IMR-90 (cell line): Measurements from ENCODE around the gene STAU1. TPM values are rescaled to one million over a fixed set of nuclear protein-coding genes. Genes with fewer than 3 reads are reported as not detected.

Experiments used
- ATAC-seq: fragments of 200-7000 bp; cut with Tn5 transposase; 2 replicates; pipeline ENCODE4 v1.9.1; 2020; ENCODE audit warnings: low read depth, mild to moderate bottlenecking, moderate library complexity
- BruUV-seq: library from RNA; stranded (reverse); fragments of 400-500 nt; replicated peaks from 2 replicates; lab custom pipeline; 2021; lab: Mats Ljungman, UMichigan
- CTCF ChIA-PET: fragments of 300-600 bp; formaldehyde crosslinking; extraction: SDS; loops from one replicate; lab custom pipeline; 2021; ENCODE audit warnings: antibody characterized with exemption; lab: Yijun Ruan, JAX
- POLR2A ChIA-PET: fragments of 300-600 bp; sonication (Branson Sonifier 250); formaldehyde crosslinking; loops from one replicate; lab custom pipeline; 2022; ENCODE audit warnings: antibody characterized with exemption; ENCODE audit not compliant: unreplicated experiment; lab: Charles Lee
- DNase-seq: peaks from one replicate; pipeline ENCODE4 v3.0.0; 2013
- H2AFZ ChIP-seq: replicated peaks from 2 replicates; pipeline ENCODE3; 2013; ENCODE audit warnings: low read length, mild to moderate bottlenecking; ENCODE audit not compliant: poor library complexity
- H2AK5ac ChIP-seq: 2 replicates; pipeline ENCODE4 v1.6.1; 2013; ENCODE audit warnings: low read depth, low read length, inconsistent platforms
- H2AK9ac ChIP-seq: replicated peaks from 2 replicates; pipeline ENCODE3; 2013; ENCODE audit warnings: mild to moderate bottlenecking, low read depth, low read length, moderate library complexity; ENCODE audit not compliant: poor library complexity
- H2BK120ac ChIP-seq: 2 replicates; pipeline ENCODE4 v1.6.1; 2013; ENCODE audit warnings: low read depth, low read length, inconsistent platforms
- H2BK15ac ChIP-seq: 3 replicates; pipeline ENCODE4 v1.6.1; 2013; ENCODE audit warnings: low read depth, low read length, inconsistent platforms
- H2BK20ac ChIP-seq: 2 replicates; pipeline ENCODE4 v1.6.1; 2013; ENCODE audit warnings: low read depth, mild to moderate bottlenecking, inconsistent platforms, low read length, moderate library complexity
- H2BK5ac ChIP-seq: 2 replicates; pipeline ENCODE4 v1.6.1; 2013; ENCODE audit warnings: mild to moderate bottlenecking, low read depth, low read length, inconsistent platforms; ENCODE audit not compliant: poor library complexity, severe bottlenecking
- H3K14ac ChIP-seq: replicated peaks from 2 replicates; pipeline ENCODE4 v1.6.1; 2013; ENCODE audit warnings: low read depth, low read length, inconsistent platforms
- H3K18ac ChIP-seq: 2 replicates; pipeline ENCODE4 v1.6.1; 2013; ENCODE audit warnings: low read depth, low read length, control low read depth
- H3K23ac ChIP-seq: 2 replicates; pipeline ENCODE4 v1.6.1; 2013; ENCODE audit warnings: low read depth, low read length, inconsistent platforms
- H3K27ac ChIP-seq: 2 replicates; pipeline ENCODE4 v1.5.1; 2013; ENCODE audit warnings: mild to moderate bottlenecking, control low read depth, low read length; ENCODE audit not compliant: insufficient read depth
- H3K27me3 ChIP-seq: 2 replicates; pipeline ENCODE4 v1.6.1; 2013; ENCODE audit warnings: low read length; ENCODE audit not compliant: control insufficient read depth, insufficient read depth
- H3K36me3 ChIP-seq: 2 replicates; pipeline ENCODE4 v1.6.1; 2013; ENCODE audit warnings: low read length, mixed read lengths; ENCODE audit not compliant: control insufficient read depth, insufficient read depth
- H3K4ac ChIP-seq: 2 replicates; pipeline ENCODE4 v1.6.1; 2013; ENCODE audit warnings: low read depth, low read length, inconsistent platforms
- H3K4me1 ChIP-seq: 2 replicates; pipeline ENCODE4 v1.6.1; 2013; ENCODE audit warnings: low read length, mixed read lengths; ENCODE audit not compliant: control insufficient read depth, insufficient read depth
- H3K4me2 ChIP-seq: 2 replicates; pipeline ENCODE4 v1.6.1; 2013; ENCODE audit warnings: low read depth, mild to moderate bottlenecking, control low read depth, low read length, moderate library complexity
- H3K4me3 ChIP-seq: 2 replicates; pipeline ENCODE4 v1.5.1; 2013; ENCODE audit warnings: low read depth, mild to moderate bottlenecking, control low read depth, low read length, moderate library complexity; ENCODE audit not compliant: insufficient read depth
- H3K56ac ChIP-seq: 2 replicates; pipeline ENCODE4 v1.6.1; 2013; ENCODE audit warnings: low read length, inconsistent platforms; ENCODE audit not compliant: insufficient read depth; ENCODE audit errors: extremely low read depth
- H3K79me1 ChIP-seq, 2 experiments: 2 replicates each; pipeline ENCODE4 v1.6.1; 2013; ENCODE audit warnings: low read length in 2 of 2, inconsistent platforms in 1 of 2, low read depth in 1 of 2
- H3K9ac ChIP-seq: 2 replicates; pipeline ENCODE4 v1.6.1; 2013; ENCODE audit warnings: low read depth, low read length, control low read depth
- H3K9me1 ChIP-seq: 2 replicates; pipeline ENCODE4 v1.6.1; 2013; ENCODE audit warnings: low read length, inconsistent platforms; ENCODE audit not compliant: insufficient read depth
- H3K9me3 ChIP-seq: 2 replicates; pipeline ENCODE4 v1.6.1; 2013; ENCODE audit warnings: low read length; ENCODE audit not compliant: control insufficient read depth, insufficient read depth
- H4K20me1 ChIP-seq: 2 replicates; pipeline ENCODE4 v1.6.1; 2013; ENCODE audit warnings: low read length, inconsistent platforms; ENCODE audit not compliant: insufficient read depth
- H4K5ac ChIP-seq: 2 replicates; pipeline ENCODE4 v1.6.1; 2013; ENCODE audit warnings: mild to moderate bottlenecking, low read depth, low read length, control low read depth
- H4K8ac ChIP-seq, 2 experiments: 2 replicates each; pipeline ENCODE4 v1.6.1; 2013; ENCODE audit warnings: low read depth in 2 of 2, low read length in 2 of 2, control low read depth in 1 of 2, inconsistent platforms in 1 of 2
- H4K91ac ChIP-seq: 2 replicates; pipeline ENCODE4 v1.6.1; 2013; ENCODE audit warnings: low read depth, low read length, inconsistent platforms; ENCODE audit not compliant: insufficient read depth
- BHLHE40 ChIP-seq: fragments of 150-350 bp; IDR thresholded peaks from 2 replicates; pipeline ENCODE4 v1.6.1; 2016; ENCODE audit warnings: mild to moderate bottlenecking, low read depth, low read length
- CEBPB ChIP-seq: IDR thresholded peaks from 2 replicates; pipeline ENCODE4 v1.6.1; 2012; ENCODE audit warnings: low read depth, low read length, improper control_type of control experiment
- CHD1 ChIP-seq: IDR thresholded peaks from 2 replicates; pipeline ENCODE4 v1.6.1; 2012; ENCODE audit warnings: low read depth, low read length, improper control_type of control experiment
- FOS ChIP-seq: fragments of 150-350 bp; IDR thresholded peaks from 2 replicates; pipeline ENCODE4 v1.6.1; 2016; ENCODE audit warnings: low read depth, low read length
- MAFK ChIP-seq: IDR thresholded peaks from 2 replicates; pipeline ENCODE4 v1.6.1; 2012; ENCODE audit warnings: low read depth, low read length, improper control_type of control experiment
- MAZ ChIP-seq: IDR thresholded peaks from 2 replicates; pipeline ENCODE4 v1.6.1; 2012; ENCODE audit warnings: low read depth, mild to moderate bottlenecking, low read length, improper control_type of control experiment, moderate library complexity, borderline replicate concordance
- MXI1 ChIP-seq: IDR thresholded peaks from 2 replicates; pipeline ENCODE4 v1.6.1; 2012; ENCODE audit warnings: low read depth, mild to moderate bottlenecking, low read length, moderate library complexity, borderline replicate concordance
- NFE2L2 ChIP-seq: fragments of 150-350 bp; IDR thresholded peaks from 2 replicates; pipeline ENCODE4 v1.6.1; 2016; ENCODE audit warnings: low read depth, mild to moderate bottlenecking, low read length
- POLR2A ChIP-seq: IDR thresholded peaks from 2 replicates; pipeline ENCODE4 v1.6.1; 2012; ENCODE audit warnings: mild to moderate bottlenecking, low read depth, low read length
- RAD21 ChIP-seq: IDR thresholded peaks from 2 replicates; pipeline ENCODE4 v1.6.1; 2012; ENCODE audit warnings: low read length, improper control_type of control experiment
- RFX5 ChIP-seq: IDR thresholded peaks from 2 replicates; pipeline ENCODE4 v1.8.0; 2012; ENCODE audit warnings: low read depth, mild to moderate bottlenecking, low read length, moderate library complexity
- SMC3 ChIP-seq: fragments of 150-350 bp; IDR thresholded peaks from 2 replicates; pipeline ENCODE4 v1.6.1; 2016; ENCODE audit warnings: low read depth, mild to moderate bottlenecking, antibody characterized with exemption, low read length, moderate library complexity
- WGBS, 2 experiments: methylation state at CpG; one replicate each; pipeline versions ENCODE4 v1.1.5 to v1.1.7; 2013; ENCODE audit warnings: missing lambda C conversion rate in 2 of 2; ENCODE audit not compliant: insufficient read length in 1 of 2; ENCODE audit errors: extremely low coverage in 2 of 2; 5-methylcytosine and 5-hydroxymethylcytosine counted together
- dilution Hi-C: fragments of 300-500 bp; cut with HindIII; formaldehyde crosslinking; loops from one replicate; pipeline ENCODE4 v1.14.3; 2018; ENCODE audit warnings: low sequenced_read_pairs; ENCODE audit not compliant: unreplicated experiment
- in situ Hi-C: fragments of 300-500 bp; cut with MboI; formaldehyde crosslinking; loops from 3 replicates; pipeline ENCODE4 v1.14.3; 2019; ENCODE audit warnings: low sequenced_read_pairs, inconsistent platforms, mixed read lengths
- intact Hi-C: fragments of 100-400 bp; cut with micrococcal nuclease; formaldehyde crosslinking; loops from 2 replicates; pipeline ENCODE4 v1.10.0; 2022
- polyA plus RNA-seq, 3 experiments: library from polyadenylated mRNA; depleted of rRNA; stranded (reverse); fragments of >200 nt; gene quantifications; 2 replicates each; pipeline ENCODE4 v1.2.3, GENCODE V29; 2012; ENCODE audit warnings: low replicate concordance in 1 of 3
- total RNA-seq: library from RNA; depleted of rRNA; stranded (reverse); fragments of >200 nt; gene quantifications from 2 replicates; pipeline ENCODE4 v1.2.3, GENCODE V29; 2012
- TF ChIP-seq, protein P1 (sequence below): fragments of 150-350 bp; IDR thresholded peaks from 2 replicates; pipeline ENCODE4 v1.6.1; 2016; ENCODE audit warnings: low read depth, mild to moderate bottlenecking, low read length, moderate library complexity, borderline replicate concordance

Gene STAU1
- total and polyA plus RNA-seq, 2 of the 4 experiments (the other 2 are of a cell fraction) = 35.3 to 50.3 TPM

DNA sequence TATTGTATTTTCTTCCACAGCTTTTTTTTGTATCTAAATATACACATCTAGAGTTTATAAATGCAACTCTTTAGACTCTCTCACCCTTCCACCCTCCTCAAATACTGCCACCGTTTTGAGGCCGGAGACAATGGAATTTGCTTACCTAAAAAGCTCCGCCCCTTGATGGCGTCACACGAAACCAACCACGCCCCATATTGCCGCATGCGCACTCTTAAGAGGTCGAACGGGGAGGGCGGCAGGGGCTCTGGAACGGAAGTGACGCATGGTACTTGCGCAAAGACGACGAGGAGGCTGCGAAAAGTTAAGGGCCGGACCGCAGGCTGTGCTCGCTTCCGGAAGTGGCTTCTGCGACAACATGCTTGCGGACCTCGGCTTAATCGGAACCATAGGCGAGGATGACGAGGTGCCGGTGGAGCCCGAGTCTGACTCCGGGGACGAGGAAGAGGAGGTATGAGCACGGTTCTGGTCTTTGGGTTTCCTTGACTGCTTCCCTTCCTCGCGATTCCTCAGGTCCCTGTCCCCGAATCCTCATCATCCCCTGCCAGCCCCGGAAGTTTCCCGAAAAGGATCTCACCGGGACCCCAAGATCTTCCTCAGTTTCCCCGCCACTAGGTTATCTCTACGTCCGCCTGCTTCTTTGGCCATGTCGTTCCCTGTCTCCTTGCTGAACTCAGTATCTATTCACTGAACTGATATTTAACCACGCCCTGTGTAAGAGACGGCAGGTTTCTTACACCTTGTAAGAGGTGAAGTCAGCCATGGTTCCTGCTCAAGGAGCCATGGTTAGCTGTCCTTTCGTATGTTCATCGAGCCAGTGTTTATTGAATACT lies 31.2 kb upstream of the STAU1 start, which contains the start of gene DDX27:
DDX27 (plus strand) TSS at position 326 of the 833 bp plus-strand sequence; CDS start at position 359, 33 bp downstream.
- POLR2A ChIA-PET = no interaction called here
- BruUV-seq = TSS peak; percentile 61
- dilution Hi-C loops = no loop called here

More for the DNA sequence above, 31.2 kb upstream of the STAU1 start, which contains the start of gene DDX27:
- peak within 1 kb of the TSS; percentile 90 for H3K23ac ChIP-seq
- H3K4ac ChIP-seq = peak within 1 kb of the TSS; percentile 93
- DNase-seq (peak; percentile 99), ATAC-seq (peak; percentile 90)
- intact Hi-C loops = loop anchor here (5.0 kb wide), 1 partner anchor 577 kb away; no protein-coding TSS in a partner anchor
- H3K4me3 ChIP-seq = peak within 1 kb of the TSS; percentile 76
- H4K5ac ChIP-seq = peak within 1 kb of the TSS; percentile 88
- peak within 1 kb of the TSS; percentile 95 for H2AK9ac ChIP-seq
- H2BK15ac ChIP-seq = peak within 1 kb of the TSS; percentile 1; the same call in 1 of the 3 replicates
- peak within 1 kb of the TSS; percentile 85 for H2BK5ac ChIP-seq
- peak within 1 kb of the TSS; percentile 84 for H3K56ac ChIP-seq
- no peaks in the 10 kb centered on the region for H3K27me3 ChIP-seq
- H4K20me1 ChIP-seq = no peaks in the 10 kb centered on the region
- H4K8ac ChIP-seq = peak within 1 kb of the TSS; percentile 72 to 98
- peaks cover 4% of the 10 kb centered on the region; the same call in 1 of the 2 replicates for H3K4me1 ChIP-seq
- peak within 1 kb of the TSS; percentile 97 for H3K14ac ChIP-seq
- H3K18ac ChIP-seq = peak within 1 kb of the TSS; percentile 72
- peak within 1 kb of the TSS; percentile 85 for H3K27ac ChIP-seq
- WGBS, 2 experiments = 1% methylated on average over 16 of the region's 46 CpGs; no CpG with 5 or more reads in 1 of the 2 experiments
- peak within 1 kb of the TSS; percentile 94 for H2AK5ac ChIP-seq
- H2BK20ac ChIP-seq = no peak within 1 kb of the TSS
- peaks cover 19% of the 10 kb centered on the region for H3K36me3 ChIP-seq
- no peaks in the 10 kb centered on the region for H3K9me1 ChIP-seq
- peak within 1 kb of the TSS; percentile 91 for H3K9ac ChIP-seq
- no peaks in the 10 kb centered on the region for H3K9me3 ChIP-seq
- TF ChIP-seq MXI1 (peak; percentile 93; the same call in 1 of the 2 replicates), CEBPB (peak; percentile 99), RAD21 (no peak), FOS (peak; percentile 30; the same call in 1 of the 2 replicates), MAZ (peak; percentile 74; the same call in 1 of the 2 replicates), RFX5 (no peak), BHLHE40 (0 out of 2 replicates have a peak, but pooled peaks have one; percentile 14), POLR2A (peak; percentile 86), NFE2L2 (no peak), CHD1 (no peak), MAFK (peak; percentile 45), SMC3 (no peak)
- TF ChIP-seq, protein P1, sequence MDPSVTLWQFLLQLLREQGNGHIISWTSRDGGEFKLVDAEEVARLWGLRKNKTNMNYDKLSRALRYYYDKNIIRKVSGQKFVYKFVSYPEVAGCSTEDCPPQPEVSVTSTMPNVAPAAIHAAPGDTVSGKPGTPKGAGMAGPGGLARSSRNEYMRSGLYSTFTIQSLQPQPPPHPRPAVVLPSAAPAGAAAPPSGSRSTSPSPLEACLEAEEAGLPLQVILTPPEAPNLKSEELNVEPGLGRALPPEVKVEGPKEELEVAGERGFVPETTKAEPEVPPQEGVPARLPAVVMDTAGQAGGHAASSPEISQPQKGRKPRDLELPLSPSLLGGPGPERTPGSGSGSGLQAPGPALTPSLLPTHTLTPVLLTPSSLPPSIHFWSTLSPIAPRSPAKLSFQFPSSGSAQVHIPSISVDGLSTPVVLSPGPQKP = no peak
- H4K91ac ChIP-seq = peak within 1 kb of the TSS; percentile 82
- peak within 1 kb of the TSS; percentile 71 for H2BK120ac ChIP-seq
- H3K79me1 ChIP-seq = peaks cover 8 to 28% of the 10 kb centered on the region in 2 experiments; a peak in 3 of 4 replicates
- H3K4me2 ChIP-seq = peak within 1 kb of the TSS; percentile 91
- in situ Hi-C loops = loop anchor here (5.0 kb wide), 1 partner anchor 87 kb away; no protein-coding TSS in a partner anchor
- CTCF ChIA-PET = interaction anchor here (0.5 to 1.1 kb wide), 2 partner anchors 22 to 87 kb away, joined by 3 to 4 read pairs; no protein-coding TSS in a partner anchor
- H2AFZ ChIP-seq = peak within 1 kb of the TSS; percentile 97
